NCI-H2107 treated with DMSO at 0.1 percent for 48 hours (cell line): ENCODE measurements around the gene PLSCR3.

Source experiments
- DNase-seq: peaks from one replicate; lab custom pipeline; 2025; ENCODE audit not compliant: unreplicated experiment; lab: John Stamatoyannopoulos, UW

The PLSCR3 gene

DNA sequence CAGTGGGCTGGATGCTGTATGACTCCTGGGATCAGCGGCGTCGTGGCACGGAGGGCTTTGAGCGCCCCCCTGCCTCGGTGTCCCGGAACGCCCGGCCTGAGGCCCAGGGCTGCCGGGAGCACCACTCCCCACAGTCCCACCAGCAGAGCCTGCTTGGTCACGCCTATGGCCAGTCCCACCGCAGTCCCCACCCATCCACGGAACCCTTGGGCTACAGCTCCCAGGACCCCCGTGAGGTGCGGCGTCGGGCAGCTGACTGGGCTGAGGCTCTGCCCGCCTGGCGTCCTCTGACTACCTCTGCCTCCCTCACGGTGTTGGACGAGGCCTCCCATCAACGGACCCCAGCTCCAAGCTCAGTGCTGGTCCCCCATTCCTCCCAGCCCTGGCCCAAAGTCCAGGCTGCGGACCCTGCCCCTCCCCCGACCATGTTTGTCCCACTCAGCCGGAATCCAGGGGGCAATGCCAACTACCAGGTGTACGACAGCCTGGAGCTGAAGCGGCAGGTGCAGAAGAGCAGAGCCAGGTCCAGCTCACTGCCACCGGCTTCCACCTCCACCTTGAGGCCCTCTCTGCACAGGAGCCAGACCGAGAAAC lies 32.7 kb upstream of the PLSCR3 start:
- no peak for DNase-seq

GRCh38 chr17:7426203-7426863 lies 32.0 kb upstream of the PLSCR3 start:
- no peak for DNase-seq

DNA sequence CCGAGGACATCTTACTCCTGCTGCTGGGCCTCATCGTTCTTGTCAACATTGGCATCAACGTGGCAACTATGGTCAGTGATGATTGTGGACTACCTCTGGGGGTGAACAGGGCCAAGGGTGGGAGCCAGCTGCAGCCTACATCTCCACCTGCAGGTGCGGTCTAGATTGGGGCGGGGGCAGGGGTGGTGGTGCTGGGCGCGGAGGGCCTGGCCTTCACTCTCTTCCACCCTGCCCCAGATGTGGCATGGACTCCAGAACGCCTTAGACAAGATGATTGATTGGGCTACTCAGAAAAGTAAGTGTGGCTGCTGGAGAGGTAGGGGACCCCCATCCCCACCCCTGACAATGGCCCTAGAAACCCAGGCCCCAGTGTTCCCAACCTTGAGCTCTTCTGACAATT lies 31.4 kb upstream of the PLSCR3 start:
- DNase-seq = no peak

GRCh38 chr17:7425316-7425715 lies 31.0 kb upstream of the PLSCR3 start, which contains the start of gene SPEM2:
SPEM2 (plus strand) TSS chr17:7425616; CDS start chr17:7425689, 73 bp downstream.
- no peak for DNase-seq

DNA sequence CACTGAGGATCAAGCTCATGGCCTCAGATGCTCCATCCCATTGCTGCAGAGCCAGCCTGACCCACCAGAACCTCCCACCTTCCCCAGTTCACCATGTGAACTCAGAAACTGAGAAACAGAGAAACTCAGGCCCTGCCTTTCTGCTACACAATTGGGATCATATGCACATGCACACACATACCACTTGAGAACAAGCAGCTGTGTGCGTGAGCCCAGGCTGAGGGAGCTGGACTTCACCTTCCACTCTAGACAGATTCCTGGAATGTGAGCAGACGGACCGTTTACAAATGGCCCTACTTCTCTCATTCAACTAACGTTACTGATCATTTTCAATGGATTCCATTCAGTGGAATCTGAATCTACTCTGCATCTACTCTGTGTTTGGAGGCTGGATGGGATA lies 29.4 kb upstream of the PLSCR3 start:
- DNase-seq = no peak

DNA sequence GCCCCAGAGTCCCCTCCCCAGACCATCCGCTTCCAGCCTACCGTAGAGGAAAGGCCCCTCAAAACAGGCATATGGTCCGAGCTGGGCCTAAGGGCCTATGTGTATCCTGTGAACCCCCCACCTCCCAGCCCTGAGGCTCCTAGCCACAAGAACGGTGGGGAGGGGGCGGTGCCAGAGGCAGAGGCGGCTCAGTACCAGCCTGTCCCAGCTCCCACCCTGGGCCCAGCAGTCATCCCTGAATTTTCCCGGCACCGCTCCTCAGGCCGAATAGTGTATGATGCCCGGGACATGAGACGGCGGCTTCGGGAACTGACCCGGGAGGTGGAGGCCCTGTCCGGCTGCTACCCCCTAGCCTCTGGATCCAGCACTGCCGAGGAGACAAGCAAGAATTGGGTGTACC lies 26.9 kb upstream of the PLSCR3 start:
- no peak for DNase-seq

DNA sequence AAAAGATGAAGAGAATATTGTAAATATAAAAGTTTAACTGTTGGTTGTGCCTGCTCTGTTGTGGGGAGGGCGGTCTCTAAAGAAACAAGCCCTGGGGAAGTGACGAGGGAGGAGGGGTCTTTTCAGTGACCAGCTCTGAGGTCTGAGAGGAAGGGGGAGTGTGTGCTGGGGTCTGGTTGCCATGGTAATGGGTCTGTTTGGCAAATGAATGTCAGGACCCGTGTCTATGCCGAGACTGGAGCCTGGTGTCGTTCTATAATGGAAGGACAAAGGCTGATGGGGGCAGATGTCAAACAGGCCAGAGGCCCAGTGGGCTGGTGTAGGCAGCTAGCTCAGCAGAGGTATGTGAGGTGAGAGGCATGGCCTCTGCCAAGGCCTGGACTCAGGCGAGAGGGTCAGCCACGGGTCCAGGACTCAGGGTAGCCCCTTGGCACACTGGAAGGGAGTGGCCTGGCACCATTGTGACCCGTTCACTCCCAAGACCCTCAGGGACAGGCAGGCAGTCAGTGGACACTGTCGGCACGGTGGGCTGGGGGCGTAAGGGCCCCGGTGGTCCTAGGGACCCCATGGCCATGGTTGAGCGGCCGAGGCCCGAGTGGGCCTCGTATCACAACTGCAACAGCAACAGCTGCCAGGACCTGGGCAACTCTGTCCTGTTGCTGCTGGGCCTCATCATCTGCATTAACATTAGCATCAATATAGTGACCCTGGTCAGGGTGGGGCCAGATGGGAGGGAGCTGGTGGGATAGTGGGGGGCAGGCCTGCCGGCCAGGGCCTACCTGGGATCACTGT lies 25.7 kb upstream of the PLSCR3 start, which contains the start of gene SPEM1:
Gene SPEM1, plus strand, starts transcription at position 506 of the 792 bp plus-strand sequence. Its CDS starts 61 bp downstream, at position 567.
- no peak for DNase-seq

- no peak for DNase-seq
These were observed 24.3 kb upstream of the PLSCR3 start for GRCh38 chr17:7418472-7419152.

DNA sequence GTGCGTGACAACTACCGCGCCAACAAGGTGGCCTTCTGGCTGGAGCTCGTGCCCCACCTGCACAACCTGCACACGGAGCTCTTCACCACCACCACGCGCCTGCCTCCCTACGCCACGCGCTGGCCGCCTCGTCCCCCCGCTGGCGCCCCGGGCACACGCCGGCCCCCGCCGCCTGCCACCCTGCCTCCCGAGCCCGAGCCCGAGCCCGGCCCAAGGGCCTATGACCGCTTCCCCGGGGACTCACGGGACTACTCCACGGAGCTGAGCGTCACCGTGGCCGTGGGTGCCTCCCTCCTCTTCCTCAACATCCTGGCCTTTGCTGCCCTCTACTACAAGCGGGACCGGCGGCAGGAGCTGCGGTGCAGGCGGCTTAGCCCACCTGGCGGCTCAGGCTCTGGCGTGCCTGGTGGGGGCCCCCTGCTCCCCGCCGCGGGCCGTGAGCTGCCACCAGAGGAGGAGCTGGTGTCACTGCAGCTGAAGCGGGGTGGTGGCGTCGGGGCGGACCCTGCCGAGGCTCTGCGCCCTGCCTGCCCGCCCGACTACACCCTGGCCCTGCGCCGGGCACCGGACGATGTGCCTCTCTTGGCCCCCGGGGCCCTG lies 22.8 kb upstream of the PLSCR3 start:
- DNase-seq = no peak

DNA sequence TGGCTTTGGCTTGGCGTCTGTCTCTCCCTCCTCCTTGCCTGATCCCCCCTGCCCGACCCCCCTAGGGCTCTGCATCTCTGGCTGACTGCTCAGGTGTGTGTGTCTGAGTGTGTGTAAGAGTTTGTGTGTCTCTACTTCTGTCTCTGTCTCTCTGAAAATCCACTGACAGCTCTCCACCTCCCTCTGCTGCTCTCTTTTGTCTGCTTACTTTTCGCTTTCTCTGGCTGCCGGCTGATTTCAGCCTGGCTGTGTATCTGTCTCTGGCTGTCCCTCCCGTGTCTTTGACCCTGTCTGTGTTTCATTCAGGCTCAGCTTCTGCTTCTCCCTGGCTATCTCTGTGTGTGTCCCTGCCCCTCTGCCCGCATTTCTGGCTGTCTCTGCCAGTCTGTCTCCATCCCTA lies 22.0 kb upstream of the PLSCR3 start:
- DNase-seq = no peak

GRCh38 chr17:7415784-7416183 lies 21.5 kb upstream of the PLSCR3 start:
- DNase-seq = no peak

DNA sequence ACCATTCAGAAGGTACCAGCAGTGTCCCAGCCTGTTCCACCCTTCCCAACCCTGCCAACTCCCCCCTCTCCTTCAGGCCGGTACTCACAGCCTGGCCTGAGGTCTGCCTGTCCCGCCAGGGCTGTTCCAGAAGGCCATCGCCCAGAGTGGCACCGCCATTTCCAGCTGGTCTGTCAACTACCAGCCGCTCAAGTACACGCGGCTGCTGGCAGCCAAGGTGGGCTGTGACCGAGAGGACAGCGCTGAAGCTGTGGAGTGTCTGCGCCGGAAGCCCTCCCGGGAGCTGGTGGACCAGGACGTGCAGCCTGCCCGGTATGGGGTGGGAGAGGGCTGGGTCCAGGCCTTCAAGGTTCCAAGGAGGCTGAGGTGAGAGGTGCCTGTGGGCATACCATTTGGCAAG lies 20.5 kb upstream of the PLSCR3 start:
- no peak for DNase-seq

- DNase-seq = no peak
These were observed 19.1 kb upstream of the PLSCR3 start for GRCh38 chr17:7413346-7413985.

DNA sequence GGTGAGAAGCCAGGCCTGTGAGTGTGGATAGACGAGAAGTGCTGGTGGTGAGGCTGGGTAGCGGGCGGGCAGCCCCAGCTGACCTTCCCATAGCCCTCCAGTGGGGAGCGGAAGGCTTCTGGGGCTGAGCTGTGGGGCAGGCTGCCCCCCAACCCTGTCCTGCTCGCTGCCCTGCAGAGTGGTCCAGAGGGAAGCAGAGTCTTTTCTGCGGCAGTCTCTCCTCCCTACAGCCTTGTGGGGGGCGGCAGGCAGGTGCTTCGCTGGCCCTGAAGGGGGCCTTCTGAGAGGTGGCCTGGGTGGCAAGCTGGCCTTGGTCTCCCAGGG lies 17.1 kb upstream of the PLSCR3 start:
- DNase-seq = no peak

GRCh38 chr17:7410634-7411426 lies 16.5 kb upstream of the PLSCR3 start:
- DNase-seq = no peak

DNA sequence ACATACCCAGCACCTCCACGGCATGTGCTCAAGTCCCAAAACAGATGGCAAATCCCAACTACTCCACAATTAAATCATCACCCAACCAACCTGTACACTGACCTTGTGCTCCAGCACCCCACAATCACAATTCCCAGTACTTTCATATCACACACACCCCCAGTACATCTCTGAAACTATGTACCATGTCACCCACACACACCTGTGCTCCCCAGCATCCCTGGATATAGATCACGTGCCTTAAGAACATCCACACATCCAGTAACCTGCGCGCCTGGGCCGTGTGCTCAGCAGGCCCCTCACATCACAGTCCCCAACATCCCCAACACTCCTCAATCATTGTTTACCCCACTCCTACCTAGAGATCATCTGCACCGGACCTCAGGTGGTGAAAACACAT lies 15.4 kb upstream of the PLSCR3 start:
- no peak for DNase-seq

DNA sequence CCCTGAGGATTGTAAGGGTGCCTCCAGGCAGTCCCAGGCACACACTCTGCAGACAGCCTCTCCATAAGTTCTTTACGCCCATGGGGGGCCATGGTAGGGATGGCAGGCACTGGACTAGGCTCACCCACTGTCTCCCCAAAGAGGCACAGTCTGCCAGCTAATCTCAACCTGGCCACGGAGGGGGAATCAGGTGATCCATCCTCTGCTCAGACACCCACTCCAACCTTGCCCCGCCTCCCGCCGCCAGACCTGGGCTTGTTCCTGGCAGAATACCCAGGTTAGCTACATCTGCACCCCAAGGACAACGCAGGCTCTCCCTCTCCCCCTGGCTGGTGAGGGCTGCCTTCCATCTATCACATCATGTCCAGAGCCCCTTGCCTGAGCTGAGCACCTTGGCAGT lies 14.5 kb upstream of the PLSCR3 start:
- no peak for DNase-seq

DNA sequence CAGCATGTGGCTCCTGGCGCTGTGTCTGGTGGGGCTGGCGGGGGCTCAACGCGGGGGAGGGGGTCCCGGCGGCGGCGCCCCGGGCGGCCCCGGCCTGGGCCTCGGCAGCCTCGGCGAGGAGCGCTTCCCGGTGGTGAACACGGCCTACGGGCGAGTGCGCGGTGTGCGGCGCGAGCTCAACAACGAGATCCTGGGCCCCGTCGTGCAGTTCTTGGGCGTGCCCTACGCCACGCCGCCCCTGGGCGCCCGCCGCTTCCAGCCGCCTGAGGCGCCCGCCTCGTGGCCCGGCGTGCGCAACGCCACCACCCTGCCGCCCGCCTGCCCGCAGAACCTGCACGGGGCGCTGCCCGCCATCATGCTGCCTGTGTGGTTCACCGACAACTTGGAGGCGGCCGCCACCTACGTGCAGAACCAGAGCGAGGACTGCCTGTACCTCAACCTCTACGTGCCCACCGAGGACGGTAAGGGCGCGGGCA lies 14.0 kb upstream of the PLSCR3 start:
- DNase-seq = no peak

DNA sequence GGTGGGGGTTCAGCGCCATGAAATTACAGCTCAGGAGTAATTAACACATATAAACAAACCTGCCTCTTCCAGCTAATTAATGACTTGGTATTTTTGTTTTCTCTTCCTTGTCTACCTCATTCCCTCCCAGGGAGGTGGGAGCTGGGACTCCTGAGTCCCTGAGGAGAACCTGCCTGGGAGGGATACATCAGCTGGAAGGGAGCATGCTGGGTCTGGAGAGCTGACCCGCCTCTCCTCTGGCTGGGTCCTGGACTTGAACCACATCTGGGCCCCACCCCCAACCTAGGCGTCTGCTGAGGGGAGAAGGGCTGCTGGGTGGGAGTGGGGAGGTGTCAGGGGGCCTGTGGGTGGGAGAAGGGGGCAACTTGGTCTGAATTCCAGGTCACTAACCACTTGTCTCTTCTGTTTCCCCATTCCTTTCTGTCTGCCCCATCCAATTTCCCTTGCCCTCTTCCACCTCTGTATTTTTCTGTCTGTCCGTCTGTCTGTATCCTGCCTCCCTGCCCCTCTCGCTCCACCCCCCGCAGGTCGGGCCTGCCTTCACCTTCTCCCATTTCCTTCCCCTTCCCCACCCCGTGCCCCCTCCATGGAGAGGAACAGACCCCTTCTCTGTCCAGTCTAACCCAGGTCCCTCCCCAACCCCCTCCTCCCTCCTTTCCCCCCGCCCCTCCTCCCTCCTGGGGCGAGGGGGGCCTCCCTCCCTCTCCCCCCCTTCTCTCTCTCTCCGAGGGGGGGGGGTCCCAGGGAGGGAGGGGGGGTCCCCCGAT lies 13.3 kb upstream of the PLSCR3 start, which contains the start of gene NLGN2:
Gene NLGN2, plus strand, starts transcription at position 361 of the 767 bp plus-strand sequence. CDS start 411 bp downstream, outside the sequence.
- DNase-seq = no peak
